HUDEP-2 (cell line): ENCODE data around the gene DOLPP1.
A peak's percentile ranks its signal among the peaks of the same experiment; 100 is the strongest.
"Not testable (repeated sequence)": the region's sequence is repeated elsewhere in the genome, so short reads cannot be mapped to it uniquely, and the experiment has no call there.

Source experiments
- DNase-seq, 76 experiments: peaks; one replicate each; lab custom pipeline; 2025; ENCODE audit not compliant: unreplicated experiment in 76 of 76; lab: John Stamatoyannopoulos, UW

DOLPP1 gene, protein sequence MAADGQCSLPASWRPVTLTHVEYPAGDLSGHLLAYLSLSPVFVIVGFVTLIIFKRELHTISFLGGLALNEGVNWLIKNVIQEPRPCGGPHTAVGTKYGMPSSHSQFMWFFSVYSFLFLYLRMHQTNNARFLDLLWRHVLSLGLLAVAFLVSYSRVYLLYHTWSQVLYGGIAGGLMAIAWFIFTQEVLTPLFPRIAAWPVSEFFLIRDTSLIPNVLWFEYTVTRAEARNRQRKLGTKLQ

DNA sequence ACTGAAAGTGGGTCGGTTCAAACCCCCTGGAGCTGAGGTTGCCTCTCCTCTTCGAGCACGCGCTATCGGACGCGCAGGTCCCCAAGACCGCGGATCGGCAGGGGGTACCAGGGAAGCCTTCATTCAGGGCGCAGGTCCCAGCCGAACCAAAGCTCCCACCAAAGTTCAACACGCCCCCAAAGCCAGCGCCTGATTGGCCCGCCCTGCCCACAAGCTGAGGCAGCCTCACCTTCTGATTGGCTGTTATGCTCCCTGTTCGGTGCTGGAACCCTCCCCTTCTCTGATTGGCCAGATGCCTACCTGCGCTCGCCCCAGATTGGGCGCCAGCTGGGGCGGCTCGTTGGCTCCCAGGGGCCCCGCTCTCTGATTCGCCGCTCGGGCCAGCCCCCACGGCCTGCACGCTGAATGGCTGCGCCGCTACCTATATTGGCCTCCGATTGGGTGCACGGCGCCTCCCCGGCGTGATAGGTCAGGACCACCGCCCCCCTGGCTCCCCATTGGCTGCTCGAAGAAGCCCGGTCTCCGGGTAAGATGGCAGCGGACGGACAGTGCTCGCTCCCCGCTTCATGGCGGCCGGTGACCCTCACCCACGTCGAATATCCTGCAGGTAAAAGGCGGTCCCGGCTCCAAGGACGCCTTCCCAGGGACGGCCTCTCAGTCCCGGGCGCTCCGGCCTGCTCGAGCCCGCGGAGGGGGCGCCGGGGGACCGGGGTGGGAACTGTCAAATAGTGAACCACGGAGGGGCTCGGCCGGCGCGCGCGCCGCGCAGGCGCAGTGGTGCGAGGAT, at the start of gene DOLPP1:
DOLPP1 (plus strand) TSS at position 511 of the 787 bp plus-strand sequence; CDS start at position 532, 21 bp downstream.
- DNase-seq, result peak; percentile 76 to 99 (median 98)

DNA sequence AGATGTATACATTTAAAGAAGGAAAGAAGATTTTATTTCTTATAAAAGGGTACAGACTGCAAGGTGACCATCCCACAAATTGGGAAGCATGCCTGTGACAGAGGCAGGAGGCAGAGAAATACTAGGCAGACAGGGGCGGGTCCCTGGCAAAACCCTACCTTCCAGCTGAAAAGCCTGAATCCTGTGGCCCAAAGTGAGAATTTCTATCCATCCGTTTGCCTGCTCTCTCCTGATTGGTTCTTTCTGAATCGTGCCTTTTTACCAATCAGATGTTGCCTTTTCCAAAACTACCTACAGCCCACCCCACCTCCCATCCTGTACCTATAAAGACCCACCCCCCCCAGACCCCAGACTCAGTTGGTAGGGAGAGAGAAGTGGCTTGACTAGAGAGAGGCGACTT, 49.4 kb upstream of the DOLPP1 start:
- no peak for DNase-seq

DNA sequence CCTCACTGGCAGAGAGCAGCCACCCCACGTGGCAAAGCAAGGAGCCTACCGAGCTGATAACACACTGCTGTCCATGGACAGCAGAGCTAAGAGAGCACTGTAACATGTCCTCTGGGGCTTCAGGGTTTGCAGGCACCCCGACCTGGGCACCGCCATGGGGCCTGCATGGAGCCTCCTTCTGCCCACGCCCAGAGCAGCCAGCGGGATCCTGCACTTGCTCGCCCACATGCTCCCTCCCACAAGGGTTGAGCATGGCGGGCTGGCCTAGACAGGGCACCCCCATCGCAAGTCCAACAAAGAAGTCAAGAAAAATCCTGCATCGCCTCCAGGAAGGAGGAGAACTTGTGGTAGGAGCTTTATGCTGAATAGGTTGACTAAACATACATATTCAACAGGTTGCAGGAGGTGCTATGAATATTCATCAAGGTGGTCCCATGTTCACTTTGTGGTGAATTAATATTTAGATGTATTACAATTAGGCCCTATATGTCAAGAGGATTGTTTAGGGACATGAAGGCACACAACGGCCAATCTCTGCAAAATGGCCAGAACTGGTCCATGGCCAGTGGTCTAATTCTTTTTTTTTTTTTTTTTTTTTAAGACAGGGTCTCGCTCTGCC, 48.3 kb upstream of the DOLPP1 start:
- peak in 2 of 76 experiments; percentile 11 to 16 for DNase-seq

DNA sequence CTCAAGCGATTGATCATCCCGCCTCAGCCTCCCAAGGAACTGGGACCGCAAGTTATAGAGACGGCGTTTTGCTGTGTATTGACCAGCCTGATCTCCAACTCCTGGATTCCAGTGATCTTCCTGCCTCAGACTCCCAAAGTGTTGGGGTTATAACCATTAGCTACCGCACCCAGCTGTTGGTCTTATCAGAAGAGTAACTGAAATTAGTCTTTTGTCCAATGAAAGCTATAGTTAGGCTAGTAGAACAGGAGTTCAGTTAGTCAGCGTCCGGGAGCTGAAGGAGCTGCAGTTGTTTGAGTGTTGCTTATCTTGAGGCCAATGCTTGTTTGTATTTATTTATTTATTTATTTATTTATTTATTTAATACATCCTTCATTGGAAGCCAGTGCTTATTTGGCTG, 47.7 kb upstream of the DOLPP1 start:
- peak in 55 of 76 experiments; percentile 8 to 78 (median 36) for DNase-seq

DNA sequence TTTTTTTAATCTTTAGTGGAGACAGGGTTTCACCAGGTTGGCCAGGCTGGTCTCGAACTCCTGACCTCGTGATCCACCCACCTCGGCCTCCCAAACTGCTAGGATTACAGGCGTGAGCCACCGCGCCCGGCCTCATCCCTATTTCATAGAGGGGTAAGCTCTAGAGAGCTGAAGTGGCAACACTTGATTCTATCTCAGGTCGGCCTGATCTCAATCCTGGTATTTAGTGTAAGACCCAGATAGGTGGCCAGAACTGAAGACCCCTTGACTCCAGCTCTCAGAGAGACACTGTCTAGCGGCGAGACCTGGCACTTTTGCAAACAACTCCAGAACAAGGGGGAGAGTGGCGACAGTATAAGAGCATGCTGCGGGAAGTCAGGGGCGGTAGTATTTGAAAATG, 45.1 kb upstream of the DOLPP1 start:
- DNase-seq, result not testable (repeated sequence)

DNA sequence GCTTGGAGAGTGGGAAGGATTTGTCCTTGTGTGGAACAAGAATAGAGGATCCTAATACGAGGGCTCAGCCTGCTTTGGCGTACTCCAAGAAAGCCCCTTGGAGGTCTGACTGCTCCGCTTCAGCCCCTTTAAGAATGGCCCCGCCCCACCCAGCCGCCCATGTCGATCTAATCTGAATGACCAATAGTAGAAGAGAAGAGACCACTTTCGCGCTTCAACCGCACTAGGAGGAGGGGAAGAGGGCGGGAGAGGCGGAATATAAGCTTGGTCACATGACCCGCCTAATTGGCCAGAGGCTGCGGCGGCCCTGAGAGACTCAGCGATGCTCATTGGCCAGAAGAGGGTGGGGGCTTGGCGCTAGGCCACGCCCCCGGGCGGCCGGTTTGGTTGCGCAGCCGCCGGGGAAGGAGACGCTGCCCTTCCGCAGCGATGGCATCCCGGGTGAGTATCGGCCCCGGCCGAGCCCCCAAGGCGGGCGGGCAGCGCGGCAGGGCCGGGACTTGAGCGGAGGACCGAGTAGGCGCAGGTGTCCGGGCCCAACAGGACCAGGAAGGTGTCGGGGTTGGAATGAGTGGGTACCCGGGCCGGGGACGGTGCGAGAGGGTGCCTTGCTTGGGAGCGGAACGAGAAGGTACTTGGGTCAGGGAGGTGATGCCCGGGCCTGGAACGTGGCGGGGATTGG, 44.5 kb upstream of the DOLPP1 start, which contains the start of gene MIGA2:
MIGA2 (plus strand) TSS at position 386 of the 682 bp plus-strand sequence. CDS start 3,969 bp downstream, outside the sequence.
- peak in 75 of 76 experiments; percentile 42 to 99 (median 96) for DNase-seq

DNA sequence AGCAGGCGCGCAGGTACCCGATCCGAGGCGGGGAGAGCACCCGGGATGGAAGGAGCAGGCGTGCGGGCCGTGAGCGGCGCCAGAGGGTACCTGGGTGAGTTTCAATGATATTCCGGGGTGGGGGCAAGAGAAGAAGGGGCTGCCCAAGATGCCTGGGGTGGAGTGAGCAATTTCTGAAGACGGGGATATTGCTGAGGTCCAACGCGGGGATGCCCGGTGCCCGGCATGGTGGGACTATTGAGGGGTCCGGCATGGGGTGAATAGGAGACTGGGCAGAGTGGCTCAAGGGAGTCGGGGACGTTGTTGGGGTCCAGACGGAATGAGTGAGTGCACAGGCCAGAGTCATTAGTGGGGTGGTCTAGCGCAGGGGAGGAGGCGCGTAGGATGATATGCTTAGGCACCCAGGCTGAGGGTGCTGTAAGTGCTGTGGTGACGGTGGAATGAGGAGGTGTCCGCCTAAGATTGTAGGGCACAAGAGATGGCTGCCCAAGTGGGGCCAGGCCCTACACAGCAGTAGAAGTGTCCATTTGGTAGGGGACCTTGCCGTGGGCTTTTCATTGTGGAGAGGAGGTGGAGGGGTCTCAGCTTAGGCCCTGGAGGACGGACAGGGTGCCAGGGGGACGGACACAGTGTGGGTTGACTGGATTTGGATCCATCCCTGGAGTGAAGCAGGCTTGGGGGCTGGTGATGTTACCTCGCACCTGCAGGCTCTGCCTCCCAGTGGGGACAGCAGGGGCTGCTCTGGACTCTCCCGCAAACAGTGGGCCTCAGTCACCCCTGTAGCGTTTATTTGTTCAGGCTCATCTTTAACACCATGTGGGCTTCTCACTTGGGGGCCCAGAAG, 43.8 kb upstream of the DOLPP1 start:
- DNase-seq, result peak in 1 of 76 experiments; percentile 23

DNA sequence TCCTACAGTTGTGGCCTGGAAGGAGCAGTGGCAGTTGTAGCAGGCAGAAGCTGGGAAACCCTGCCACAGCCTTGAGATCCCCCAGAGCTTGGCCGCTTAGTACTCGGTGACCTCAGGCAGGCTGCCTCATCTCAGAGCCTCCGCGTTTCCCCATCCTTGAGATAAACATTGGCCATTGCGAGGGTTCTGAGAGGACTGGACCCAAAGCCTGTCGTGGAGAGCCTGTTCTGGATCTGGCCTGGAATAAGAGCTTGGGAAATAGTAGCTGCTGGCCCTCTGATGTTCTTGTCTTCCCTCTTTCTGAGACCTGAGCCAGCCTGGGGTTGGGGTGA, 43.2 kb upstream of the DOLPP1 start:
- no peak for DNase-seq

DNA sequence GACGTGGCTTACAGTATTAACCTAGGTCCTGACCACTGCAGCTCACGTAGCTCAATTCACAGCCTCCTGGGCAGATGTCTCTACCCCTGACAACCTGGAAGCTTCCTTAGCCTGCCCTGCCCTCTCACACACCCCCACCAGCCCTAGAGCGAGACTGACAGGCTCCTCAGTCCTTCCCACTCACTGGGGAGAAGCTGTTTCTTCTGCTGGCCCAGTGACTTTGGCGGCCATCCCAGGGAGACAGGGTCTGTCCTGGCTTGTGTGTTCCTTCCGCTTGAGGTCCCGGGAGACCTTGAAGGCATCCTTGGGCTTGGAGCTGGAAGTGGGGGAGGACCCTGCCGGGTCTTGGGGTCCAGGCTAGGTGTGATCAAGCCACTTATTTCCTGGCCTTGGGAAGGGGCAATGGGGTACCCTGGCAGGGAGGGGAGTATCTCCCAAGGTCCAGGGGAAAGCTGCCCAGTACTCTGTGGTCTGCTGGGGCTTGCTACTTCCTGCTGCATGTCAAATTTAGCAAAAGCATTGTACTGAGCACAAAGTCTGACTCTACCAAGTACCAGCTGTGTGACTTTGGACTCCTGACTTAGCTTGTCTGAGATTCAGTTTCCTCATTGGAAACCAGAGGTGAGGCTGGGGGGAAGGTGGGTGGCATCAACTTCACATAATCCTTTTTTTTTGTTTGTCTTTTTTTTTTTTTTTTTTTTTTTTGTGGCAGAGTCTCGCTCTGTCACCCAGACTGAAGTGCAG, 42.6 kb upstream of the DOLPP1 start:
- DNase-seq, result peak in 35 of 76 experiments; percentile 8 to 62 (median 30)

DNA sequence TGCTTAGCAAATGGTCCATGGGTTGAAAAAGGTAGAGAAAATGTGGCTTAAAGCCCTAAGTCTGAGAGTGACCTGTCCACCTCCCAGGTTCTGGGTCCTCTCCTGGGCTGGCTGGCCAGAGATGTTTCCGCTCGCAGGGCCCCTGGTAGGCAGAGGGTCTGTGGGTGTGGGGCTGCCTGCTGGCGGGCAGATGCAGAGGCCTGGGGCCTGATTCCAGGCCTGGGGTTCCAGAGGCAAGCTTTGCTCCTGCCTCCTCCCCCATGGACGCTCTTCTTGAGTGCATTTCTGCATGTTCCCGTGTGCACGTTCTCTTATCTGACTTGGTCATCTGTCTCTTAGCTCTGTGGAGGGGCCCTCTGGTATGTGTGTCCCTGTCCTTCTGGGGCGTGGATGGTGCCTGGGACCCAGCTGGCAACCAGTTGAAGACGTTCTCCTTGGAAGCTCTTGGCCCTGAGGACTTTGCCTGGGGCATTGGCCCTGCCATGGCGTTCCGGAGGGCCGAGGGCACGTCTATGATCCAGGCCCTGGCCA, 40.7 kb upstream of the DOLPP1 start:
- peak in 52 of 76 experiments; percentile 7 to 76 (median 34) for DNase-seq

DNA sequence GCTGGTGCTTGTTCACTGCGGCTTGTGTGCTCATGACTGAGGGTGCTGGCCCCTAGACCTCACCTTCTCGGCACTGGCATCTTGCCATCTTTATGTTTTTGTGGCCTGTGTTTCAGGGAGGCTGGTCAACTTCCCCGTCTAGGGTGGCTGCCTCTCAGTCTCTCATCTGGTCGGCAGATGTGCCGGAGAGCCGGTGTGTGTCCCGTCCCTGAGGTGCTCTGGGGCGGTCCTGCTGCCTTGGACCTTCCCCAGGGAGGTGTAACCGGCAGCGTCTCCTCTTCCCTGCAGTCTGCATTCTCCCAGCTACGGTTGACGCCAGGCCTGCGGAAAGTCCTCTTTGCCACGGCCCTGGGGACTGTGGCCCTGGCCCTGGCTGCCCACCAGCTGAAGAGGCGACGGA, 38.9 kb upstream of the DOLPP1 start:
- no peak for DNase-seq

DNA sequence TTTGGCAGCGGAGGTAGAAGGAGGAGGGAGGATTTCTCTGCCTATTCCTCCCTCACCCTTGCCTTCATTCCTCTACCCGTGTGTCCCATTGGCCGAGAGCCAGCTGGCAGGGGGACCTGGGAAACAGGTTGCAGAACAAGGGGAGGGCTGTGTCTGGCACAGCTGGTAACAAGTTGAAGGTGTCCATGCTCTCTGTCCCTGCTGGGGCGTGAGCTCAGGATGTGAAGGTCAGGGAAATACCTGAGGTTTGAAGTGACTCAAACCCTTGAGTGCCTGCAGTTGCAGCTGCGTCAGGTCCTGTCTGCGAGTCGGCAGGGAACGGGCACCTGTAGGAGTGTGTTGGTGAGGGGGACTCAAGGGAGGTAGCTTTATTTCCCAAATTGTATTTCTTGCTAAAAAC, 28.3 kb upstream of the DOLPP1 start:
- no peak for DNase-seq

DNA sequence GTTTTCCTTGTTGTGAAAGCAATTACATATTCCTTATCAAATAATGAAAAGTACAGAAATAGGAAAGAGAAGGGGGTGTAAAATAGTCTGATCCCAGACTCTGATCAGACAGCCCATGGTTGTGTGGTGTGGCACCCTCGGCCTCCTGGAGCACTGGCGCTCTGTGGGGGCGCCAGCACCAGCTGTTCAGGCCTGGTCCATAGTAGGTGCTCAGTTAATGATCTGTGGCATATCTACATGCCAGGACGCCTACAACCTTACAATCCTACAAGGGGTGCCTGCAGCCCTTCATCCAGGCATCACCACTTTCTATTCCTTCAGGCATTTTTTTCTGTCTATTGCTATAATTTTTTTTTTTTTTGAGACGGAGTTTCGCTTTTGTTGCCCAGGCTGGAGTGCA, 27.9 kb upstream of the DOLPP1 start:
- DNase-seq, result no peak

DNA sequence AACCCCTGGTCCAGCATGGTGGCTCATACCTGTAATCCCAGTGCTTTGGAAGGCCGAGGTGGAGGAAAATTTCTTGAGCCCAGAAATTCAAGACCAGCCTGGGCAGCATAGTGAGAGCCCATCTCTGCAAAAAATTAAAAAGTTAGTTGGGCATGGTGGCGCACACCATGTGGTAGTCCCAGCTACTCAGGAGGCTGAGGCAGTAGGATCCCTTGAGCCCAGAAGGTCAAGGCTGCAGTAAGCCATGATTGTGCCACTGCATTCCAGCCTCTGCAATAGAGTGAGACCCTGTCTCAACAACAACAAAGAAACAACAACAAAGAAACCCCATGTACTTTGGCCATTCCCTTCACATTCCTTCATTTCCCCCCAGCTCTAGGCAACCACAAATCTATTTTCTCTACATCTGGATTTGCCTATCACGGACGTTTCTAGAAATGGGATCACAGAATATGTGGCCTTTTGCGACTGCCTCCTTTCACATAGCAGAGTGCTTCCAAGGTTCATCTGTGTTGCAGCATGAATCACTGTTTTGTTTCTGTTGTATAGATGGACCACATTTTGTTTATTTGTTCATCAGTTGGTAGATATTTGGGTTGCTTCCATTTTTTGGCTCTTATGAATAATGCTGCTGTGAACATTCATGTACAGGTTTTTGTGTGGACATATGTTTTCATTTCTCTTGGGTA, 26.6 kb upstream of the DOLPP1 start:
- DNase-seq, result no peak

DNA sequence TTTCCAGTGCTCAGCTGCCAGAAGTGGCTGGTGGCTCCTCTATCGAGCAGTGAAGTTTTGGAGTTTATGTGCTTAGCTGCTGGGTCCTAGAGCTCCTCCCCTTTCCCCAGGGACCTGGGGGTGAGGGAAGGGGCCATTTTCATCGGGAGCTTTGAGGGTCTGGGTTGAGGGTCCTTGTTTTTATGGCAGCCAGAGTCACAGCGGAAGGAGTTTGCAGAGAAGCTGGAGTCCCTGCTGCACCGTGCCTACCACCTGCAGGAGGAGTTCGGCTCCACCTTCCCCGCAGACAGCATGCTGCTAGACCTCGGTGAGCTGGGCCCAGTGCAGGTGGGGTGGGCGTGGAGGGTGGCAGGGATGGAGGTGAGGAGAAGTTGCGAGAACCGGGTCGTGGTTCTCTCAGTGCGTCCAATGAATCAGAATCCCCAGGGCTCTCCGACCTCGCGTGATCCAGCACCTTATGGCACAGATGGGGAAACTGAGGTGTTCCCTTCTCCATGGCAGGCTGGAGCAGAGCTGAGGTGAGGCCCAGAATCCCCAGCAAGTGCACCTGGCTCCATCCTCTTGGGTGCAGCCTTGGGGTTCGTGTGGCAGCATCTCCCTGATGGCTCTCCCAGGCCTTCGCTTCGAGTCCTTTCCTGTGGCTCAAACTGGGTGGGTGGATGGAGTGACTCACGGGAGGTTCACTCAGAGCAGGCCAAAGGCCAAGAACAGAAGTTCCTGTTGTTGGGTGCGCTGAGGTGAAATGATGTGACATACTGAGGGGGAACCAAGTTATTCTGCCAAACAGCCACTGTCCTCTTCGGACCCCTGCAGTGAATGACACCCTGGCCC, 21.7 kb upstream of the DOLPP1 start:
- DNase-seq, result no peak

DNA sequence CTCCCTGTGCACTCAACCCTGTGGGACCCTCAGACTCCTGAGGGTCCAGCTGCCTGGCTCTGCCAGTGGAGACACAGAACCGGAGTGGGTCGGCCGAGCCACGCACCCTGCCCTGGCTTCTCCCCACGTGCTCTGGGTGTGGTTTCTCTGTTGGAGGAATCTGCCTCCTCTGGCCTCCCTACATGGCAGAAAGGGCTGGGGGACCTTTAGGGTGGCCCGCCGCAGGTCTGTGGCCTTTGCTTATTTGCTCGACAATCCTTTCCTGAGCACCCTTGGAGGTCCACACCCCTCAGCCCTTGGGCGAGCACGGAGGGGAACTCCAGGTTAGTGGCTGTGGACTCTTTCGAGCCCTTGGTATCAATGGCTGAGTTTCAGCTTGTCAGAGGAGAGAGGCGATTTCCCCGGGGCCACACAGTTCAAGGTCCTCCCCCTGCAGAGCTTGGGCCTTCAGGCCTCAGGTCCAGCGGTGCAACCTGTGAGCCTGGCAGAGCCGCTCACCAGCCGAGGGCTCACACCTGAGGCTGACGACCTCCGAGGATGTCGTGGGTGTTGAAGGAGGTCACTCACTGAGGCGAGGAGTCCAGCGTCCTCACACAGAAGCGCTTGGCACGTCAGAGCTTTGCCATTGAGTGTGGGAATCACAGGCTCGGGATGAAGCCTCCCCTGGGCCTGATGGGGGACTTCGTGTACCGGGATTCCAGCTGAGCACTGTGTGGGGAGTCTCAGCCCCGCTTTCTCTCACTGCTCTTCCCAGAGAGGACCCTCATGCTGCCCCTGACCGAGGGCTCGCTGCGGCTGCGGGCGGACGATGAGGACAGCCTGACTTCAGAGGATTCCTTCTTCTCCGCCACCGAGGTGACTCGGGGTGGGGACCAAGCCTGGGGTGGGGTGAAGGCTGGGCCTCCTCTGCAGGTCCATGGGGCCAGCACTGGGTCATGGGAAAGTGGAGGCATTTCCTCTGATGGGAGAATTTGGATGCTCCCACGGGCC, 20.8 kb upstream of the DOLPP1 start:
- no peak for DNase-seq

DNA sequence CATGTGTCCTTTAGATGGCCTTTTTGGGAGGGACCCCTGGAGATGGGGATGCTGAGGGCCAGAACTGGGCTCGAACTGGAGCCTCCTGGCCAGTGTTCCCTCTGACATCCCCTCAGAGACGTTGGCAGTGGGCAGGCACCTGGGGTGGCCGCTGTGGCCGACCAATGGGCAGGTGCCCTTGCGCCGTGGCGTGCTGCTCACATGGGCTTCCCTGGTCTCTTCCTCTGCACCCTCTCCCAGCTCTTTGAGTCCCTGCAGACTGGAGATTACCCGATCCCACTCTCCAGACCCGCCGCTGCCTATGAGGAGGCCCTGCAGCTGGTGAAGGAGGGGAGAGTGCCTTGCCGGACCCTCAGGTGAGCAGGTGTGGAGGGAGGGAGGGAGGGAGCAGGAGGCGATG, 19.9 kb upstream of the DOLPP1 start:
- DNase-seq, result no peak
